K562 (cell line): Measurements from ENCODE around the gene CNDP1. TPM values are rescaled to one million over a fixed set of nuclear protein-coding genes. Genes with fewer than 3 reads are reported as not detected.
A peak's percentile ranks its signal among the peaks of the same experiment; 100 is the strongest.

Experiments
- ATF1 ChIP-seq, 2 experiments: fragments of 450-650 bp in 1 of 2; IDR thresholded peaks; 2 replicates each; pipeline ENCODE4 v1.6.1; 2016; ENCODE audit warnings: missing compliant biosample characterization in 1 of 2, missing genetic modification characterization in 1 of 2
- CREM ChIP-seq: IDR thresholded peaks from 2 replicates; pipeline ENCODE4 v1.6.1; 2014; ENCODE audit warnings: antibody characterized with exemption, low read depth
- E2F1 ChIP-seq: sonication (generic); formaldehyde crosslinking; IDR thresholded peaks from 2 replicates; pipeline ENCODE4 v1.8.1; 2023; ENCODE audit warnings: mild to moderate bottlenecking, missing genetic modification reagents, moderate library complexity
- FOXJ2 ChIP-seq: fragments of 200-800 bp; sonication (Bioruptor generic); IDR thresholded peaks from 2 replicates; pipeline ENCODE4 v1.6.1; 2016; ENCODE audit warnings: missing genetic modification characterization, missing compliant biosample characterization
- FOXM1 ChIP-seq, 2 experiments: fragments of 450-650 bp in 1 of 2; sonication (generic) in 1 of 2; formaldehyde crosslinking in 1 of 2; IDR thresholded peaks; 2 replicates each; pipeline versions ENCODE4 v1.6.1 to v1.9.0; 2017 to 2022; ENCODE audit warnings: low read depth in 2 of 2, mild to moderate bottlenecking in 2 of 2, missing genetic modification reagents in 1 of 2, moderate library complexity in 1 of 2
- HNRNPLL ChIP-seq: fragments of 200-400 bp; formaldehyde crosslinking; IDR thresholded peaks from 2 replicates; pipeline ENCODE4 v1.6.1; 2017; ENCODE audit warnings: low read length, low read depth, mild to moderate bottlenecking; ENCODE audit not compliant: poor library complexity, severe bottlenecking
- KAT7 ChIP-seq: sonication (generic); formaldehyde crosslinking; IDR thresholded peaks from 2 replicates; pipeline ENCODE4 v1.8.0; 2022; ENCODE audit warnings: missing genetic modification reagents, mild to moderate bottlenecking, borderline replicate concordance
- MAFK ChIP-seq: IDR thresholded peaks from 2 replicates; pipeline ENCODE4 v1.6.1; 2011; ENCODE audit warnings: low read length, improper control_type of control experiment
- MEIS2 ChIP-seq: fragments of 450-650 bp; IDR thresholded peaks from 2 replicates; pipeline ENCODE4 v1.6.1; 2014; ENCODE audit warnings: mild to moderate bottlenecking; ENCODE audit not compliant: partially characterized antibody
- TCF3 ChIP-seq: sonication (generic); formaldehyde crosslinking; IDR thresholded peaks from 2 replicates; pipeline ENCODE4 v1.4.0; 2020; ENCODE audit warnings: mild to moderate bottlenecking, missing genetic modification reagents
- TEAD2 ChIP-seq: fragments of 450-650 bp; IDR thresholded peaks from 2 replicates; pipeline ENCODE4 v1.6.1; 2016; ENCODE audit warnings: missing genetic modification characterization, control low read depth, missing compliant biosample characterization
- TSC22D4 ChIP-seq: fragments of 450-650 bp; IDR thresholded peaks from 2 replicates; pipeline ENCODE4 v1.6.1; 2016; ENCODE audit warnings: missing genetic modification characterization, missing biosample characterization, control low read depth
- ZBTB40 ChIP-seq, 2 experiments: fragments of 450-650 bp in 1 of 2; sonication (generic) in 1 of 2; formaldehyde crosslinking in 1 of 2; IDR thresholded peaks; 2 replicates each; pipeline versions ENCODE4 v1.7.1 to v1.9.0; 2016 to 2022; ENCODE audit warnings: inconsistent platforms in 1 of 2, mild to moderate bottlenecking in 1 of 2, missing genetic modification reagents in 1 of 2
- ZNF121 ChIP-seq: sonication (generic); formaldehyde crosslinking; conservative IDR thresholded peaks from 2 replicates; pipeline ENCODE4 v1.8.0; 2022; ENCODE audit warnings: missing genetic modification reagents
- ZNF134 ChIP-seq: fragments of 250-450 bp; sonication (Bioruptor Pico); conservative IDR thresholded peaks from 2 replicates; pipeline ENCODE4 v1.4.0; 2020
- ZNF3 ChIP-seq: fragments of 250-450 bp; sonication (Bioruptor Pico); IDR thresholded peaks from 2 replicates; pipeline ENCODE4 v1.5.0; 2021; ENCODE audit warnings: mild to moderate bottlenecking, moderate library complexity
- polyA plus RNA-seq, 8 experiments: library from polyadenylated mRNA; depleted of rRNA in 4 of 8; stranded (reverse) in 5 of 8; unstranded in 3 of 8; fragments of >200 nt; fragmentation: Nextera tagmentation in 2 of 8; fragmentation: Illumina TruSeq in 1 of 8; extraction: Ambion mirVana in 2 of 8; extraction: Trizol in 1 of 8; gene quantifications; 2 replicates each; pipeline versions ENCODE4 v1.2.1 to v1.2.3, GENCODE V29; 2011 to 2014; ENCODE audit warnings: inconsistent platforms in 1 of 8, missing spikeins in 1 of 8
- total RNA-seq, 7 experiments: library from RNA; depleted of rRNA in 6 of 7; stranded (reverse); fragments of >200 nt in 6 of 7; fragmentation: Illumina TruSeq in 2 of 7; extraction: Trizol in 2 of 7; gene quantifications; 2 replicates each; pipeline versions ENCODE4 v1.2.1 to v1.2.3, GENCODE V29; 2011 to 2021; ENCODE audit warnings: low replicate concordance in 1 of 7

The CNDP1 gene
- total and polyA plus RNA-seq, 9 of the 15 experiments (the other 6 are each of a cell fraction or from before 2014, with no cell fraction given) = not detected

- TF ChIP-seq ZBTB40 (IDR thresholded peaks at IDR 0.05) = peak; percentile 87
- TF ChIP-seq ZBTB40 (CRISPR knock-in tag; IDR thresholded peaks at IDR 0.05) = no peak
- no peak for TF ChIP-seq TCF3 (CRISPR knock-in tag)
- peak; percentile 63 for TF ChIP-seq HNRNPLL
- TF ChIP-seq ZNF3 (CRISPR knock-in tag) = no peak
- no peak for TF ChIP-seq ZNF134 (CRISPR knock-in tag)
- TF ChIP-seq FOXJ2 = no peak
- TF ChIP-seq ZNF121 (CRISPR knock-in tag) = no peak
- no peak for TF ChIP-seq TSC22D4
- no peak for TF ChIP-seq FOXM1 (IDR thresholded peaks at IDR 0.05; ENCODE audit: low read depth)
- TF ChIP-seq FOXM1 (CRISPR knock-in tag; IDR thresholded peaks at IDR 0.05; ENCODE audit: low read depth) = no peak
- TF ChIP-seq TEAD2 = no peak
- TF ChIP-seq MAFK = no peak
- TF ChIP-seq MEIS2 = peak; percentile 78
- TF ChIP-seq E2F1 = no peak
- peak; percentile 93 for TF ChIP-seq CREM
- no peak for TF ChIP-seq KAT7
- no peak for TF ChIP-seq ATF1 (CRISPR knock-in tag; IDR thresholded peaks at IDR 0.05)
- TF ChIP-seq ATF1 (tag; IDR thresholded peaks at IDR 0.05) = peak; percentile 97
Observed at GRCh38 chr18:74495581-74496507, 38.5 kb upstream of the CNDP1 start, which contains the start of gene CNDP2 (continued).
